ENCODE results near the gene CCSER1. TPM values are rescaled to one million over a fixed set of nuclear protein-coding genes. Genes with fewer than 3 reads are reported as not detected.
"Not testable (repeated sequence)": the region's sequence is repeated elsewhere in the genome, so short reads cannot be mapped to it uniquely, and the experiment has no call there.

The CCSER1 gene
- total RNA-seq, 1 experiment from 2014 or later: not detected

GRCh38 chr4:91154041-91154440, 1026.8 kb downstream of the CCSER1 start:
- DNase-seq (ENCODE audit: low spot score): not testable (repeated sequence)

DNA sequence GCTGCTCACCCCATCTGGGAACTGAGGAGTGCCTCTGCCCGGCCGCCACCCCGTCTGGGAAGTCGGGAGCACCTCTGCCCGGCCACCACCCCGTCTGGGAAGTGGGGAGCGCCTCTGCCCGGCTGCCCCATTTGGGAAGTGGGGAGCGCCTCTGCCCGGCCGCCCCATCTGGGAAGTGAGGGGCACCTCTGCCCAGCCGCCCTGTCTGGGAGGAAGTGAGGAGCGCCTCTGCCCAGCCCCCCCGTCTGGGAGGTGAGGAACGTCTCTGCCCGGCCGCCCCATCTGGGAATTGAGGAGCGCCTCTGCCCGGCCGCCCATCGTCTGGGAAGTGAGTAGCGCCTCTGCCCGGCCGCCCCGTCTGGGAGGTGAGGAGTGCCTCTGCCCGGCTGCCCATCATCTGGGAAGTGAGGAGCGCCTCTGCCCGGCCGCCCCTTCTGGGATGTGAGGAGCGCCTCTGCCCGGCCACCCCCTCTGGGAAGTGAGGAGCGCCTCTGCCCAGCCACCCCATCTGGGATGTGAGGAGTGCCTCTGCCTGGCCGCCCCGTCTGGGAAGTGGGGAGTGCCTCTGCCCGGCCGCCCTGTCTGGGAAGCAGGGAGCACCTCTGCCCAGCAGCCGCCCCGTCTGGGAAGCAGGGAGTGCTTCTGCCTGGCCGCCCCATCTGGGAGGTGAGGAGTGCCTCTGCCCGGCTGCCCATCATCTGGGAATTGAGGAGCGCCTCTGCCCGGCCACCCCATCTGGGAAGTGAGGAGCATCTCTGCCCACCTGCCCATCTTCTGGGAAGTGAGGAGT, 1040.9 kb downstream of the CCSER1 start:
- DNase-seq (ENCODE audit: low spot score): not testable (repeated sequence)

DNA sequence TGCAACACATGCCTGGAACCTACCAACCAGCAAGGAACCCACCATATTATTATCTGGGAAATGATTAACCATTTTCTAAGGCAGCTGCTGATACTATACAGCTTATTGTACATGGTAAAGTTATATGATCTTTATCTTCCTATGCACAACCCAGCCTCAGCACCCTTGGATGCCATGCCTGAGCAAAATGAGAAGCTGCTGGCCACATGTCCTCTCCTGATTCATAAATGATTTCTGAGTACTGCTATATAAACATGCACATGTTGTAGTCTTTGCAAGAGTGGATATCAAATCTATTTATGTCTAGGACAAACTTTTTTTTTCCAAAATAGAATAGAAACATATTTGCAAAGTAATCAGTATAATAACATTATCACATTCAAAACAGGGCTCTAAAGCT, 1043.6 kb downstream of the CCSER1 start:
- no peak for DNase-seq (ENCODE audit: low spot score)

- no peak for DNase-seq (ENCODE audit: low spot score)
These were observed 1044.0 kb downstream of the CCSER1 start for GRCh38 chr4:91171217-91171616.

DNA sequence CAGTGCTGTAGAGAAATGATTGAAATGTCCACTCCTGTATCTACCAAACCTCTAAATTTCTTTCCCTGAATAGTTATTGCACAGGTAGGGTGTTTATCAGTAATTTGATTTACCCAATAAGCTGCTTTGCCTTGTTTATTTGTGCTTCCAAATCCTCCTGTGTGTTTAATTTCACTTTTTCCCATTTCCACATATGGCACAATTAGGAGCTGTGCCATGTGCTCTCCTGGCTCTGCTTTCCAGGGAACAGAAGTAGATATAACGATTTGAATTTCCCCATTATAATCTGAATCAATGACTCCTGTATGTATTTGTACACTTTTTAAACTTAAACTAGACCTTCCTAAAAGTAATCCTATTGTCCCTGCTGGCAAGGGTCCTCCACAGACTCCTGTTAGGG, 1057.9 kb downstream of the CCSER1 start:
- not testable (repeated sequence) for DNase-seq (ENCODE audit: low spot score)

- DNase-seq (ENCODE audit: low spot score): peak; percentile 72
These were observed 1071.8 kb downstream of the CCSER1 start for GRCh38 chr4:91198951-91199350.

- no peak for DNase-seq (ENCODE audit: low spot score)
These were observed 1080.3 kb downstream of the CCSER1 start for GRCh38 chr4:91207535-91207934.

DNA sequence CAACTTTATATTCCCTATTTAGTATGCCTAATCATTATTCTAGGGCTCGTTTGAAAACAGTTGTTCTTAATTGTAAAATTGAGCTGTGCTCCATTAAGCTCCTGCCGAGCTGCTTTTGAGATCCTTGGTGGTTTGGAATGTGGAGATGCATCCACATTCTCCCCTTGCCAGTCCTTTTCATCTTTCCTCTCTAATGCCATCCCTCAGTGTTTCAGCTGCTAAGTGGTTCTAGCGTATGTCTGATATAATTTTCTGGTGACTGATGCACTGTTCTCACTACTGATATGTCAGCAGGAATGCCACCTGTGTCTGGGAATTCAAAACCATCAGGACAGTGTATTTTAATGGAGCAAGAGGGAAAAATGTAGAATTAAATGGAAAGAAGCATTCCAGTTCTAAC, 1085.0 kb downstream of the CCSER1 start:
- no peak for DNase-seq (ENCODE audit: low spot score)

GRCh38 chr4:91217831-91218403, 1090.7 kb downstream of the CCSER1 start:
- not testable (repeated sequence) for DNase-seq (ENCODE audit: low spot score)

DNA sequence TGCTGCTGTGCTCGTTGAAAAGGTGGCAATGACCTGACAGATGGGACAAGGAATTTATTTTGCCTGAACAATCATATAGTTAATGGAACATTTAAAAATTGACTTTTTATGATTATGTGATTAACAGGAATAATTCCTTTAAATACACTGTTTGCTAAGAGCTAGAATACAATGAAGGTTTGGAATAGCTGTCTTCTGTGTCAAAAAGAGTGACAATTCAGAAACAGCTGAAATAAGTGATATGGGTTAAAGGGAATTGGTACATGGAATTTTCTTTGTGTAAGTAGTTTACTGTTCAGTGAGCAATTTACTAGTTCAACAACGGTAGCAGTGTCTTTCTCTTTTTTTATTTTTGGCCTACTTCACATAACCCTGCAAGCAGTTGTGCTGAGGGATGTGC, 1093.1 kb downstream of the CCSER1 start:
- no peak for DNase-seq (ENCODE audit: low spot score)

- DNase-seq (ENCODE audit: low spot score): no peak
These were observed 1094.8 kb downstream of the CCSER1 start for GRCh38 chr4:91222014-91222413.

GRCh38 chr4:91226867-91227266, 1099.7 kb downstream of the CCSER1 start:
- DNase-seq (ENCODE audit: low spot score): no peak

GRCh38 chr4:91228659-91229058, 1101.5 kb downstream of the CCSER1 start:
- DNase-seq (ENCODE audit: low spot score): no peak

GRCh38 chr4:91233164-91233563, 1106.0 kb downstream of the CCSER1 start:
- no peak for DNase-seq (ENCODE audit: low spot score)

DNA sequence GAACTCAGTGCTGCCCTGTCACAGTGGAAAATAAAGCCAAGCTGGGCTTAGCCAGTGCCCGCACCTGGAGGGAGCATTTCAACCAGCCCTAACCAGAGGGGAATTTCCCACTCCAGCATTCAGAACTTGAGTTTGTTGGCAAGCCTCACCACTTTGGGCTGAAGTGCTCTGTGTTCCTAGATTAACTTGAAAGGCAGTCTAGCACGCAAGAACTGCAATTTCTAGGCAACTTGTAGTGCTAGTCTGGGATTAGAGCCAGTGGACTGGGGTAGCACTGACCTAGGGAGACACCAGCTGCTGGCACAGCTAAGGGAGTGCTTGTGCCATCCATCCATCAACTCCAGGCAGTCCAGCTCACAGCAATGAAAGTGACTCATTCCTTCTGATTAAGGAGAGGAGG, 1115.9 kb downstream of the CCSER1 start:
- DNase-seq (ENCODE audit: low spot score): peak; percentile 85

- DNase-seq (ENCODE audit: low spot score): no peak
These were observed 1128.8 kb downstream of the CCSER1 start for GRCh38 chr4:91256043-91256442.

DNA sequence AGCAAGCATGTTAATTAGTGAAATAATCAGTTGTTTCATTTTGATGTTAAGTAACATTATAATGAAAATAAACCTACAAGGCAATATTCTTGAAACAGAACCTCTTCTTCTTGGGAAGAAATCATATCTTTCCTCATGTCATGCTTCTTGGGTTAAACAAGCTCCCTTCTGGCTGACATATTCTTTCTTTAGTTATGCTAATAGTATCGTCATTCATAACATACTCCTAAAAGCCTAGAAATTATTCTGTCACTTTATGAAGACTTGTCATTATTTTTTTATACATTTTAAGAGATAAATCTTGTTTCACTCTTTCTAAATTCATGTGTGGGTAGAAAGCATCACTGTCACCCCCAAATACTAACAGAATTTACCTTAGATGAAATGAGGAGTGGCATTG, 1129.6 kb downstream of the CCSER1 start:
- no peak for DNase-seq (ENCODE audit: low spot score)

- DNase-seq (ENCODE audit: low spot score): no peak
These were observed 1130.5 kb downstream of the CCSER1 start for GRCh38 chr4:91257721-91258120.

DNA sequence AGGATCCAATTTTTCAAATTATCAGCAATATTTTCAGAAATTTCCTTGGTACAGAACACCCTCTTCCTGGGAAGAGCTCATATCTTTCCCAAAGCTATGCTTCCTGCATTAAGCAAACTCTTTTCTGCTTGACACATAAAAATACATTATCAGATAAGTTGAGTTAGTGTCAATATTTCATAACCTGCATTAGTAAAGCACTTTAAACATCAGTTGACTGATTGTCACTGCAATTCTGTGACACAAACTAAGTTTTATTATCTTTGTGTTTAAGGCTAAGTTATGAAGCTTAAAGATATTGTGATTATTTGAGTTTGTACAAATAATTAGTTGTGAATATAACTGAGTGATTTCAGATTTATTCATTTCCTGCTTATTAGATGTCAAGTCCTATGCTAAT, 1131.1 kb downstream of the CCSER1 start:
- DNase-seq (ENCODE audit: low spot score): no peak

GRCh38 chr4:91267543-91267942, 1140.3 kb downstream of the CCSER1 start:
- DNase-seq (ENCODE audit: low spot score): peak; percentile 4

- DNase-seq (ENCODE audit: low spot score): not testable (repeated sequence)
These were observed 1141.3 kb downstream of the CCSER1 start for GRCh38 chr4:91268481-91268880.

- DNase-seq (ENCODE audit: low spot score): no peak
These were observed 1141.7 kb downstream of the CCSER1 start for GRCh38 chr4:91268913-91269312.

DNA sequence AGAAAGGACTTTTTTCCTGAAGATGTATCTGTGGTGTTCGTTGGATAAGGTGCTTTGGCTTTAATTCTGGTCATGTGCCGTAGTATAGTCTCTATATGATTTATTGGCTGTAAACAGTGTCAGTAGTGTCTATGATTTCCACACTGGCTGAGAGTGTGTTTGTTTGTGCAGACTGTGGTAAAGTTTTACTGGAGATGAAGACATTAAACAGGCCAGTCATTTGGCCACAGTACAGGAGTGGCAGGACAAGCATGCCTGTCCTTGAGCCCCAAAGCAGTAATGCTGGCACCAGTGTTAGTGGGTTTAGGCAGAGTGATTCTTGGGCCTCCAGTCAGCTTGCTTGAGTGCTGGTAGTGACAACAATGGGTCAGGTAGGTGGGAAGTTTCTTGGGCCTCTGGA, 1152.7 kb downstream of the CCSER1 start:
- DNase-seq (ENCODE audit: low spot score): no peak
